Prostate gland (tissue), 2 donors: ENCODE results near the gene NFATC4.

ENCODE experiments used
- POLR2A ChIP-seq: fragments of 450-650 bp; IDR thresholded peaks from one replicate; pipeline ENCODE4 v1.6.1; 2016; ENCODE audit warnings: antibody characterized with exemption, mild to moderate bottlenecking
- POLR2AphosphoS5 ChIP-seq: sonication (generic); formaldehyde crosslinking; IDR thresholded peaks from one replicate; pipeline ENCODE4 v1.6.1; 2017; ENCODE audit warnings: antibody characterized with exemption
- TF ChIP-seq, protein P1 (sequence below), 4 experiments: fragments of 200-600 bp in 2 of 4; fragments of 450-650 bp in 2 of 4; sonication (generic) in 2 of 4; IDR thresholded peaks; 1 replicate in 3 of 4; 2 replicates in 1 of 4; pipeline ENCODE4 v1.5.1; 2016 to 2019; ENCODE audit warnings: antibody characterized with exemption in 4 of 4, mild to moderate bottlenecking in 2 of 4, moderate library complexity in 2 of 4

DNA sequence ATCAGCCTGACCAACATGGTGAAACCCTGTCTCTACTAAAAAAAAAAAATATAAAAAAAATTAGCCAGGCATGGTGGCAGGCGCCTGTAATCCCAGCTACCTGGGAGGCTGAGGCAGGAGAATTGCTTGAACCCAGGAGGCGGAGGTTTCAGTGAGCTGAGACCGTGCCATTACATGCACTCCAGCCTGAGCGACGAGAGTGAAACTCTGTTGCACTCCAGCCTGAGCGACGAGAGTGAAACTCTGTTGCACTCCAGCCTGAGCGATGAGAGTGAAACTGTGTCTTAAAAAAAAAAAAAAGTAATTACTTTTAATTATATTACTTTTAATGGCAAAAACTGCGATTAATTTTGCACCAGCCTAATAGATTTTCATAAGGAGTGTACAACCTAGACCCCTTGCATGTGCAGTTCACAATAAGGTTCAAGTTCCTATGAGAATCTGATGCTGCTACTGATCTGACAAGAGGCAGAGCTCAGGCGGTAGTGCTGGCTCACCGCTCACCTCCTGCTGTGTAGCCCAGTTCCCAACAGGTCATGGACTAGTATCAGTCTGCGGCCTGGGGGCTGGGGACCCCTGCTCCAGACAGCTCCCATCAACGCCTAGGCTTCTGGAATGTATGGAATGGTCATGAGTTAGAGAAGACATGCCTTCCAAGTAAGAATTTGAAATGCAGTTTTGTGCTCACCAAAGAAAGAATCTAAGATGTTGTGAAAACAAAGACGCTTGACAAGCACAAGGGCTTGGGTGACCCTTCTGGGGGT lies 46.6 kb upstream of the NFATC4 start:
- no peak for TF ChIP-seq POLR2A
- TF ChIP-seq, protein P1, sequence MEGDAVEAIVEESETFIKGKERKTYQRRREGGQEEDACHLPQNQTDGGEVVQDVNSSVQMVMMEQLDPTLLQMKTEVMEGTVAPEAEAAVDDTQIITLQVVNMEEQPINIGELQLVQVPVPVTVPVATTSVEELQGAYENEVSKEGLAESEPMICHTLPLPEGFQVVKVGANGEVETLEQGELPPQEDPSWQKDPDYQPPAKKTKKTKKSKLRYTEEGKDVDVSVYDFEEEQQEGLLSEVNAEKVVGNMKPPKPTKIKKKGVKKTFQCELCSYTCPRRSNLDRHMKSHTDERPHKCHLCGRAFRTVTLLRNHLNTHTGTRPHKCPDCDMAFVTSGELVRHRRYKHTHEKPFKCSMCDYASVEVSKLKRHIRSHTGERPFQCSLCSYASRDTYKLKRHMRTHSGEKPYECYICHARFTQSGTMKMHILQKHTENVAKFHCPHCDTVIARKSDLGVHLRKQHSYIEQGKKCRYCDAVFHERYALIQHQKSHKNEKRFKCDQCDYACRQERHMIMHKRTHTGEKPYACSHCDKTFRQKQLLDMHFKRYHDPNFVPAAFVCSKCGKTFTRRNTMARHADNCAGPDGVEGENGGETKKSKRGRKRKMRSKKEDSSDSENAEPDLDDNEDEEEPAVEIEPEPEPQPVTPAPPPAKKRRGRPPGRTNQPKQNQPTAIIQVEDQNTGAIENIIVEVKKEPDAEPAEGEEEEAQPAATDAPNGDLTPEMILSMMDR (IDR thresholded peaks at IDR 0.05): no peak
- no peak for TF ChIP-seq POLR2AphosphoS5
